ENCODE data around the gene GRIP2.

GRIP2 gene

DNA sequence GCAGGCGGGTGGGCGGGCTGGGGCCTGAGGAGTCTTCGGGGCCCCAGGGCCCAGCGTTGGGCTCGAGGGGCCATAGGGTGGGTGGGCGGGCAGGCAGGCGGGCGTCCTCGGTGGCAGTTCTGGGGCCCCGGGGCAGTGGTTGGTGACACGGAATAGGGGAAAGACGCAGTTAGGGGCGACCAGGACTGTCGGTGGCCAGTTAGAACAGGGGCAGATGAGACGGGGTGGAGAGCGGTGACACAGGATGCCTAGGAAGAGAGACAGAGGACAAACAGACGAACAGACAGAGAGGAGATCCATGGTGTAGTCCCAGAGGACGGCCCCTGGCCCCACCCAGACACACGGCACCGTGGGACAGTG lies 36.5 kb downstream of the GRIP2 start:
- no peak overlapping the region for H3K27ac ChIP-seq
- CTCF ChIA-PET = no interaction called here
- POLR2A ChIA-PET (ENCODE audit: low non-redundant PET) = no interaction called here
- TF ChIP-seq, protein P1, sequence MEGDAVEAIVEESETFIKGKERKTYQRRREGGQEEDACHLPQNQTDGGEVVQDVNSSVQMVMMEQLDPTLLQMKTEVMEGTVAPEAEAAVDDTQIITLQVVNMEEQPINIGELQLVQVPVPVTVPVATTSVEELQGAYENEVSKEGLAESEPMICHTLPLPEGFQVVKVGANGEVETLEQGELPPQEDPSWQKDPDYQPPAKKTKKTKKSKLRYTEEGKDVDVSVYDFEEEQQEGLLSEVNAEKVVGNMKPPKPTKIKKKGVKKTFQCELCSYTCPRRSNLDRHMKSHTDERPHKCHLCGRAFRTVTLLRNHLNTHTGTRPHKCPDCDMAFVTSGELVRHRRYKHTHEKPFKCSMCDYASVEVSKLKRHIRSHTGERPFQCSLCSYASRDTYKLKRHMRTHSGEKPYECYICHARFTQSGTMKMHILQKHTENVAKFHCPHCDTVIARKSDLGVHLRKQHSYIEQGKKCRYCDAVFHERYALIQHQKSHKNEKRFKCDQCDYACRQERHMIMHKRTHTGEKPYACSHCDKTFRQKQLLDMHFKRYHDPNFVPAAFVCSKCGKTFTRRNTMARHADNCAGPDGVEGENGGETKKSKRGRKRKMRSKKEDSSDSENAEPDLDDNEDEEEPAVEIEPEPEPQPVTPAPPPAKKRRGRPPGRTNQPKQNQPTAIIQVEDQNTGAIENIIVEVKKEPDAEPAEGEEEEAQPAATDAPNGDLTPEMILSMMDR (conservative IDR thresholded peaks at IDR 0.05; ENCODE audit: low read depth) = no peak
- no peak for DNase-seq (ENCODE audit: low spot score)

DNA sequence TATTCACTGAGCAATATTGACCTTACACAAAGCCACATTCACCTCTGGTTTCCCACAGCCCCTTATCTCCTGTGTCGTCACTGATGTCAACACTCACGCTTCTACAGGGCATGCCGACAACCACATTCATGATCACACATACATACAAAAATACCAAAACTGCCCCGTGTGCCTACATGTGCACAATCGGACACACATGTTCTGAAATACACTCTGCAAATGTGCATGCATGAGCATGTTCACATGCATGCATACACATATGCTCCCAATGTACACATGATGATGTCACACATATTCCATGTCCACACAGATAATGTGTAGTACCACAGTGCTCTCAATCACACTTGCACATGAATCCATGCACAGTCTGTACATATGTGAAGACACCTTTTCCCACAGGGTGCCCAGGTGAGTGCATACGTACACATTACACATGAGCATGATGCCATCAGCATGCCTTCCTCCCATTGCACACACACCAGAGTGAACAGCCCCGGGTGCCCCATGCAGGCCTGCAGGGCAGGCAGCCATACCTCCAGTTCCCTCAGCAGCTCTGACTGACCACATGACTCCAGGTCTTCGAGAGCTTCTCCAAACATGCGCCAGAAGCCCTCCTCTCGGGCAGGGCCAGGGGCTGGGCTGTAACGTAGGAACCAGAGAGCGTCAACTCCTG lies 37.0 kb downstream of the GRIP2 start:
- TF ChIP-seq, protein P1 (conservative IDR thresholded peaks at IDR 0.05; ENCODE audit: low read depth) = no peak
- ChIA-PET POLR2A (ENCODE audit: low non-redundant PET) (no interaction called here), CTCF (no interaction called here)
- DNase-seq (ENCODE audit: low spot score) = no peak
- H3K27ac ChIP-seq = no peak overlapping the region

DNA sequence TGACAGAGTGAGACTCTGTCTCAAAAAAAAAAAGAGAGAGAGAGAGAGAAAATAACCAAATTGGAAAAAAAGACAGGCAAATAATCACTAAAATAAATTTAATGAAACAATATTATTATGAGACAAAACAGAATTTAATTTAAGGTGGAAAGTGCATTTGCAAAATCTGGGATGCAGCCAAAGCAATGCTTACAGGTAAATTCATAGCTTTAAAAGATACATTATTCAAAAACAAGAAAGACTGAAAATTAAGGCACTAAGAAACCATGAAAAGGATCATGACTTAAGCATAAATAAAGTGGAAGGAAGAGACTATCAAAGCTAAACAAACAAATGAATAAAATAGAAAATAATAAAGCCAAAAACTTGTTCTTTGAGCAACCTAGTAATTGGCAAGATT lies 37.7 kb downstream of the GRIP2 start:
- CTCF ChIA-PET = no interaction called here
- POLR2A ChIA-PET (ENCODE audit: low non-redundant PET) = no interaction called here
- no peak overlapping the region for H3K27ac ChIP-seq
- DNase-seq (ENCODE audit: low spot score) = no peak
- TF ChIP-seq, protein P1 (conservative IDR thresholded peaks at IDR 0.05; ENCODE audit: low read depth) = no peak

DNA sequence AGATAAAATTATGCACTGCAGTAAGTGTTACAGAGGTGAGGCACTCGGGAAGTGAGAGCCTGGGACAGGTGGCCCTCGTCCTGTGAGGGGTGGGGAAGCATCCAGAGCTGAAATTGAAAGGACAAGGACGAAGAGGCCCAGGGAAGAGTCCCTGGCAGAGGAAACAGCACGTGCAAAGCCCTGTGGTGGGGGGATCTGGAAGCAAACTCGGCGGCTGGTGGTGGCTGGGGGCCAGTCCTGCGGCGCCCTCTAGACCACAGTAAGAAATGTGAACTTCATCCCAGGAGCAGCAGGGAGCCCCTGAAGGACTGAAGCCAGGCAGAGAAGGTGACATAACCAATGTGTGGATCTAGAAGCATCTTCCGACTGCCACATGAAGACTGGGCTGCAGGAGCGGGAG lies 42.8 kb downstream of the GRIP2 start:
- POLR2A ChIA-PET (ENCODE audit: low non-redundant PET) = no interaction called here
- CTCF ChIA-PET = no interaction called here
- DNase-seq (ENCODE audit: low spot score) = no peak
- no peak overlapping the region for H3K27ac ChIP-seq
- TF ChIP-seq, protein P1 (conservative IDR thresholded peaks at IDR 0.05; ENCODE audit: low read depth) = no peak

DNA sequence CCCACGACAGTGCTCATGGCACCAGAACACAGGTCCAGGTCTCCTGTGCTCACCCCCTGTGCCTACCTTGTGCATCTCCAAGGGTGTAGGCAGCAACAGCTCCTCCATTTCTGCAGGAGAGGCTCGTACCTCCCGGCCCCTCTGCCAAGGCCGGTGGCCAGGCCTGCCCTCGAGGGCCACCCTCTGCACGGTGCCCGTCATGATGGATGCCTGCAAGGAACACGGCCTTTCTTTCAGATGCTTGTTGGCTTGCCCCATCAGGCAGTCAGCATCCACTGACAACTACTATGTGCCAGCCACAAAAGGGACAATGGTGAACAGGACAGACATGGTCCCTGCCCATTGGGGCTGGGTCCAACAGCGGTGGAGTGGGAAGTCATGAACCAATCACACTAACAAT lies 43.8 kb downstream of the GRIP2 start:
- TF ChIP-seq, protein P1 (conservative IDR thresholded peaks at IDR 0.05; ENCODE audit: low read depth) = no peak
- DNase-seq (ENCODE audit: low spot score) = no peak
- H3K27ac ChIP-seq = no peak overlapping the region
- CTCF ChIA-PET = no interaction called here
- POLR2A ChIA-PET (ENCODE audit: low non-redundant PET) = no interaction called here

DNA sequence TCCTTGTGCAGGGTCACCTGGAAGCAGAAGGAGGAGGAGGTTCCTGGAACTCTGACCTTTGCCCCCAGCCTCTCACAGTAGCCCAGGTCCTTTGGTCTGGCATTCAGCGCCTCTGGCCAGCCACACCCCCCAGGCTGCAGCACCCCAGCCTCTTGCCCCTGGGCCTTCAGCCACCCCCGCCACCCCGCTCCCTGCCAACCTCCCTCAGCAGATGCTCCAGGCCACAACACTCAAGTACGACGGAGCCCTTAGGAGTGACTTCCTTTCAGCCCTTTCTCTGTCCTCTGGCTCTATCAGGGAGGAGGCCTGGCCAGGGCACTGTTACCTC lies 45.2 kb downstream of the GRIP2 start:
- POLR2A ChIA-PET (ENCODE audit: low non-redundant PET) = no interaction called here
- CTCF ChIA-PET = no interaction called here
- no peak overlapping the region for H3K27ac ChIP-seq
- DNase-seq (ENCODE audit: low spot score) = no peak
- TF ChIP-seq, protein P1 (conservative IDR thresholded peaks at IDR 0.05; ENCODE audit: low read depth) = no peak
